KMS-11 (cell line): ENCODE data around the gene PTTG2.
A peak's percentile ranks its signal among the peaks of the same experiment; 100 is the strongest.
"Not testable (repeated sequence)": the region's sequence is repeated elsewhere in the genome, so short reads cannot be mapped to it uniquely, and the experiment has no call there.

Source experiments
- H2AFZ ChIP-seq: fragments of 200-600 bp; sonication (generic); 2 replicates; pipeline ENCODE4 v1.6.1; 2016; ENCODE audit warnings: antibody characterized with exemption, mixed run types, low read depth
- H3K27ac ChIP-seq: fragments of 200-600 bp; sonication (generic); 2 replicates; pipeline ENCODE4 v1.6.1; 2016; ENCODE audit warnings: mild to moderate bottlenecking, mixed run types
- H3K27me3 ChIP-seq: fragments of 200-600 bp; sonication (generic); 2 replicates; pipeline ENCODE4 v1.6.1; 2017; ENCODE audit warnings: mild to moderate bottlenecking, low read depth, mixed run types, moderate library complexity; ENCODE audit not compliant: insufficient read depth
- H3K36me3 ChIP-seq: fragments of 200-600 bp; sonication (generic); 2 replicates; pipeline ENCODE4 v1.6.1; 2017; ENCODE audit warnings: mild to moderate bottlenecking, mixed run types; ENCODE audit not compliant: insufficient read depth
- H3K4me1 ChIP-seq: fragments of 200-600 bp; sonication (generic); 2 replicates; pipeline ENCODE4 v1.6.1; 2016; ENCODE audit warnings: mild to moderate bottlenecking, low read depth, mixed run types; ENCODE audit not compliant: poor library complexity, severe bottlenecking
- H3K4me2 ChIP-seq: fragments of 200-600 bp; sonication (generic); 2 replicates; pipeline ENCODE4 v1.7.0; 2016; ENCODE audit warnings: mild to moderate bottlenecking, mixed run types
- H3K4me3 ChIP-seq: fragments of 200-600 bp; sonication (generic); IDR thresholded peaks from 2 replicates; pipeline ENCODE4 v1.6.1; 2017; ENCODE audit warnings: low read depth, low read length, mixed read lengths; ENCODE audit not compliant: insufficient read depth
- H3K79me2 ChIP-seq: fragments of 200-600 bp; sonication (generic); 2 replicates; pipeline ENCODE4 v1.6.1; 2016; ENCODE audit warnings: low read depth, mixed run types; ENCODE audit not compliant: insufficient read depth
- H3K9ac ChIP-seq: fragments of 200-600 bp; sonication (generic); 2 replicates; pipeline ENCODE4 v1.6.1; 2016; ENCODE audit warnings: mild to moderate bottlenecking, mixed run types
- H4K20me1 ChIP-seq: fragments of 200-600 bp; sonication (generic); 2 replicates; pipeline ENCODE4 v1.6.1; 2016; ENCODE audit warnings: mild to moderate bottlenecking, mixed run types; ENCODE audit not compliant: insufficient read depth
- CTCF ChIP-seq: fragments of 200-600 bp; sonication (generic); conservative IDR thresholded peaks from 2 replicates; pipeline ENCODE4 v1.6.1; 2017; ENCODE audit warnings: low read depth, mild to moderate bottlenecking, antibody characterized with exemption, low read length, moderate library complexity, mixed read lengths

The PTTG2 gene

GRCh38 chr4:37973441-37973840 lies 13.2 kb downstream of the PTTG2 start:
- H3K27ac ChIP-seq = no peak overlapping the region
- no peak for TF ChIP-seq CTCF
- H3K36me3 ChIP-seq = no peaks in the 10 kb centered on the region
- H2AFZ ChIP-seq = no peak overlapping the region
- H3K79me2 ChIP-seq = no peaks in the 10 kb centered on the region
- H3K9ac ChIP-seq = no peak overlapping the region
- no peak overlapping the region for H3K4me3 ChIP-seq
- H3K27me3 ChIP-seq = no peaks in the 10 kb centered on the region
- H3K4me1 ChIP-seq = peaks cover 8% of the 10 kb centered on the region
- H3K4me2 ChIP-seq = no peak overlapping the region
- no peaks in the 10 kb centered on the region for H4K20me1 ChIP-seq

- not testable (repeated sequence) for H3K9ac ChIP-seq, H4K20me1 ChIP-seq, H3K27me3 ChIP-seq, H3K4me2 ChIP-seq, H3K4me3 ChIP-seq, H2AFZ ChIP-seq, H3K27ac ChIP-seq, H3K36me3 ChIP-seq, H3K79me2 ChIP-seq
- H3K4me1 ChIP-seq = peaks cover 26% of the 10 kb centered on the region
Observed at GRCh38 chr4:37975321-37975822, 15.2 kb downstream of the PTTG2 start.

- Histone ChIP-seq H3K27me3 (no peaks in the 10 kb centered on the region), H3K27ac (no peak overlapping the region), H3K4me2 (no peak overlapping the region), H3K4me3 (no peak overlapping the region), H3K9ac (no peak overlapping the region), H3K79me2 (no peaks in the 10 kb centered on the region), H4K20me1 (no peaks in the 10 kb centered on the region), H2AFZ (peak overlapping the region; percentile 14; the same call in 1 of the 2 replicates), H3K4me1 (peaks cover 24% of the 10 kb centered on the region), H3K36me3 (no peaks in the 10 kb centered on the region)
- TF ChIP-seq CTCF = no peak
Observed at GRCh38 chr4:37976507-37976906, 16.3 kb downstream of the PTTG2 start.

GRCh38 chr4:37976991-37977470 lies 16.8 kb downstream of the PTTG2 start:
- no peaks in the 10 kb centered on the region for H3K36me3 ChIP-seq
- H2AFZ ChIP-seq = peak overlapping the region; percentile 14; the same call in 1 of the 2 replicates
- H3K27me3 ChIP-seq = no peaks in the 10 kb centered on the region
- H4K20me1 ChIP-seq = no peaks in the 10 kb centered on the region
- peaks cover 24% of the 10 kb centered on the region for H3K4me1 ChIP-seq
- TF ChIP-seq CTCF = no peak
- H3K4me3 ChIP-seq = no peak overlapping the region
- no peak overlapping the region for H3K9ac ChIP-seq
- no peak overlapping the region for H3K4me2 ChIP-seq
- no peaks in the 10 kb centered on the region for H3K79me2 ChIP-seq
- H3K27ac ChIP-seq = no peak overlapping the region

GRCh38 chr4:37977471-37978247 lies 17.5 kb downstream of the PTTG2 start:
- no peak overlapping the region for H3K27ac ChIP-seq
- no peak for TF ChIP-seq CTCF
- no peaks in the 10 kb centered on the region for H3K36me3 ChIP-seq
- H2AFZ ChIP-seq = peak overlapping the region; percentile 68
- peak overlapping the region; percentile 39; the same call in 1 of the 2 replicates for H3K9ac ChIP-seq
- H3K4me3 ChIP-seq = no peak overlapping the region
- no peaks in the 10 kb centered on the region for H3K79me2 ChIP-seq
- no peaks in the 10 kb centered on the region for H4K20me1 ChIP-seq
- H3K27me3 ChIP-seq = no peaks in the 10 kb centered on the region
- peak overlapping the region; percentile 80 for H3K4me2 ChIP-seq
- peaks cover 24% of the 10 kb centered on the region for H3K4me1 ChIP-seq
